ENCODE data around the gene PBRM1. TPM values are rescaled to one million over a fixed set of nuclear protein-coding genes. Genes with fewer than 3 reads are reported as not detected.

The PBRM1 gene
- total and polyA plus RNA-seq, 2 of the 8 experiments (the other 6 are each of a cell fraction or from before 2014, with no cell fraction given), result 19.3 to 65.8 TPM

DNA sequence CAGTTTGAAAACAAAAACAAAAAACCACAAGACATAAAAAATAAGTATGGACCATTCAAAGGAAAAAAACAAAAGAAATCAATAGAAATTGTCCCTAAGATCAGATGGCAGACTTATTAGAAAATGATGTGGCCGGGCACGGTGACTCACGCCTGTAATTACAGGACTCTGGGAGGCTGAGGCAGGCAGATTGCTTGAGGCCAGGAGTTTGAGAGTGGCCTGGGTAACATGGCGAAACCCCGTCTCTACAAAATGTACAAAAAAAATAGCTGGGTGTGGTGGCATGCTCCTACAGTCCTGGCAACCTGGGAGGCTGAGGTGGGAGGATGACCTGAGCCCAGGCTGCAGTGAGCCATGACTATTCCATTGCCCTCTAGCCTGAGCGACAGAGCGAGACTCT, 36.8 kb upstream of the PBRM1 start:
- DNase-seq (ENCODE audit: low read depth in 1 of 2, low spot score in 2 of 2), result no peak
- H2BK12ac ChIP-seq (ENCODE audit: low read depth, low read length), result no peak overlapping the region
- H4K20me1 ChIP-seq (replicated peaks in 1 of 2; ENCODE audit: control insufficient read depth in 1 of 2, insufficient read depth in 2 of 2, low read length in 2 of 2), result no peaks in the 10 kb centered on the region
- CTCF ChIA-PET (ENCODE audit: partially characterized antibody), result no interaction called here
- 95% methylated on average over 7 of the region's 7 CpGs; no CpG with 5 or more reads in 1 of the 2 experiments for WGBS, 2 experiments (ENCODE audit: extremely low coverage in 1 of 2, insufficient coverage in 1 of 2, insufficient read length in 1 of 2, insufficient replicate concordance in 2 of 2, low coverage in 1 of 2, low lambda C conversion rate in 2 of 2, missing lambda C conversion rate in 1 of 2)
- H2BK120ac ChIP-seq (replicated peaks; ENCODE audit: low read depth, low read length), result no peak overlapping the region
- no peak overlapping the region for H3K4ac ChIP-seq (replicated peaks; ENCODE audit: insufficient read length, low read depth, low read length)
- H3K79me1 ChIP-seq (ENCODE audit: low read depth, low read length), result no peaks in the 10 kb centered on the region
- no peaks in the 10 kb centered on the region for H3K9me3 ChIP-seq (ENCODE audit: insufficient read depth in 2 of 2, low read depth in 1 of 2, low read length in 1 of 2)
- FAIRE-seq, result no peak
- no peak overlapping the region for H3K4me3 ChIP-seq (ENCODE audit: extremely low read depth in 1 of 4, insufficient read depth in 2 of 4, low read depth in 3 of 4, low read length in 4 of 4)
- no peak overlapping the region for H3K27ac ChIP-seq (ENCODE audit: low read depth, low read length)
- no peak overlapping the region for H2AK5ac ChIP-seq (ENCODE audit: low read depth, low read length)
- no peak overlapping the region for H3K9ac ChIP-seq (replicated peaks in 1 of 4; ENCODE audit: extremely low read depth in 1 of 4, low read depth in 3 of 4, low read length in 3 of 4)
- H3K4me1 ChIP-seq (replicated peaks in 1 of 4; ENCODE audit: control insufficient read depth in 3 of 4, insufficient read depth in 4 of 4, low read length in 3 of 4), result no peaks in the 10 kb centered on the region
- no peak overlapping the region for H3K14ac ChIP-seq (ENCODE audit: insufficient read length)
- no peak overlapping the region for H4K91ac ChIP-seq (replicated peaks; ENCODE audit: insufficient read length, low read length)
- H3K23me2 ChIP-seq (ENCODE audit: low read depth, low read length), result no peaks in the 10 kb centered on the region
- no peak overlapping the region for H2BK20ac ChIP-seq (ENCODE audit: low read length)
- no peak overlapping the region for H3K18ac ChIP-seq (ENCODE audit: extremely low read depth, low read length)
- H2AFZ ChIP-seq (ENCODE audit: low read length), result no peak overlapping the region
- no peak overlapping the region for H3K4me2 ChIP-seq (ENCODE audit: insufficient read depth in 1 of 2, low read depth in 2 of 2, low read length in 2 of 2)
- no peak overlapping the region for H4K8ac ChIP-seq (ENCODE audit: extremely low read depth, insufficient read depth, low read length)
- no peak overlapping the region for H2BK5ac ChIP-seq (ENCODE audit: low read depth, low read length)
- H3K36me3 ChIP-seq (ENCODE audit: control insufficient read depth in 2 of 4, insufficient read depth in 4 of 4, low read length in 3 of 4), result no peaks in the 10 kb centered on the region; a peak in 1 of 8 replicates
- no peaks in the 10 kb centered on the region for H3K79me2 ChIP-seq (ENCODE audit: control insufficient read depth in 1 of 2, insufficient read depth in 2 of 2, low read length in 2 of 2)
- POLR2A ChIA-PET (ENCODE audit: partially characterized antibody), result no interaction called here
- H4K5ac ChIP-seq (ENCODE audit: insufficient read length, low read depth, low read length), result no peak overlapping the region
- no peaks in the 10 kb centered on the region for H3K27me3 ChIP-seq (replicated peaks in 1 of 4; ENCODE audit: control insufficient read depth in 3 of 4, extremely low read depth in 1 of 4, insufficient read depth in 3 of 4, low read length in 3 of 4)
- no peak overlapping the region for H3K23ac ChIP-seq (ENCODE audit: insufficient read length)
- no peak overlapping the region for H2BK15ac ChIP-seq (ENCODE audit: low read length)
- H3K56ac ChIP-seq (replicated peaks; ENCODE audit: insufficient read length, low read depth, low read length), result no peak overlapping the region
- TF ChIP-seq CHD1 (IDR thresholded peaks at IDR 0.05; ENCODE audit: low read depth, low read length), result no peak
- TF ChIP-seq, protein P1, sequence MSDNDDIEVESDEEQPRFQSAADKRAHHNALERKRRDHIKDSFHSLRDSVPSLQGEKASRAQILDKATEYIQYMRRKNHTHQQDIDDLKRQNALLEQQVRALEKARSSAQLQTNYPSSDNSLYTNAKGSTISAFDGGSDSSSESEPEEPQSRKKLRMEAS (IDR thresholded peaks at IDR 0.05), result no peak
- TF ChIP-seq ZNF274 (IDR thresholded peaks at IDR 0.05; ENCODE audit: borderline replicate concordance, extremely low read depth, low read length), result no peak
- no peak for TF ChIP-seq TAF7 (optimal IDR thresholded peaks at IDR 0.05; ENCODE audit: borderline replicate concordance, low read depth, low read length)
- no peak for TF ChIP-seq TAF1 (IDR thresholded peaks at IDR 0.05; ENCODE audit: low read depth, low read length)
- no peak for TF ChIP-seq ASH2L (IDR thresholded peaks at IDR 0.05; ENCODE audit: low read length)
- no peak for TF ChIP-seq PHF8 (conservative IDR thresholded peaks at IDR 0.05; ENCODE audit: low read depth, low read length)
- no peak for TF ChIP-seq RBBP5 (IDR thresholded peaks at IDR 0.05; ENCODE audit: borderline replicate concordance, low read depth, low read length)
- TF ChIP-seq YY1 (IDR thresholded peaks at IDR 0.05; ENCODE audit: low read depth, low read length), result no peak
- TF ChIP-seq EZH2 (IDR thresholded peaks at IDR 0.05; ENCODE audit: low read depth, low read length, severe bottlenecking), result no peak
- TF ChIP-seq, protein P2, sequence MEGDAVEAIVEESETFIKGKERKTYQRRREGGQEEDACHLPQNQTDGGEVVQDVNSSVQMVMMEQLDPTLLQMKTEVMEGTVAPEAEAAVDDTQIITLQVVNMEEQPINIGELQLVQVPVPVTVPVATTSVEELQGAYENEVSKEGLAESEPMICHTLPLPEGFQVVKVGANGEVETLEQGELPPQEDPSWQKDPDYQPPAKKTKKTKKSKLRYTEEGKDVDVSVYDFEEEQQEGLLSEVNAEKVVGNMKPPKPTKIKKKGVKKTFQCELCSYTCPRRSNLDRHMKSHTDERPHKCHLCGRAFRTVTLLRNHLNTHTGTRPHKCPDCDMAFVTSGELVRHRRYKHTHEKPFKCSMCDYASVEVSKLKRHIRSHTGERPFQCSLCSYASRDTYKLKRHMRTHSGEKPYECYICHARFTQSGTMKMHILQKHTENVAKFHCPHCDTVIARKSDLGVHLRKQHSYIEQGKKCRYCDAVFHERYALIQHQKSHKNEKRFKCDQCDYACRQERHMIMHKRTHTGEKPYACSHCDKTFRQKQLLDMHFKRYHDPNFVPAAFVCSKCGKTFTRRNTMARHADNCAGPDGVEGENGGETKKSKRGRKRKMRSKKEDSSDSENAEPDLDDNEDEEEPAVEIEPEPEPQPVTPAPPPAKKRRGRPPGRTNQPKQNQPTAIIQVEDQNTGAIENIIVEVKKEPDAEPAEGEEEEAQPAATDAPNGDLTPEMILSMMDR (IDR thresholded peaks at IDR 0.05; ENCODE audit: control extremely low read depth in 1 of 3, insufficient read depth in 1 of 3, low read depth in 1 of 3, low read length in 3 of 3), result no peak
- no peak for TF ChIP-seq JUN (IDR thresholded peaks at IDR 0.05; ENCODE audit: low read depth, low read length)
- no peak for TF ChIP-seq POU5F1 (IDR thresholded peaks at IDR 0.05; ENCODE audit: low read depth, low read length)

Data from H1 (cell line).